NCI-H1436 (cell line): ENCODE results near the gene IL17C.
"Not testable (repeated sequence)": the region's sequence is repeated elsewhere in the genome, so short reads cannot be mapped to it uniquely, and the experiment has no call there.

ENCODE experiments used
- DNase-seq: peaks from one replicate; lab custom pipeline; 2025; lab: John Stamatoyannopoulos, UW

Gene IL17C

GRCh38 chr16:88638323-88639230, at the start of gene IL17C:
Gene IL17C (plus strand): TSS chr16:88638572. CDS start chr16:88638642, 70 bp downstream.
- no peak for DNase-seq

GRCh38 chr16:88588754-88589153, 49.6 kb upstream of the IL17C start:
- no peak for DNase-seq

GRCh38 chr16:88589441-88589840, 48.9 kb upstream of the IL17C start:
- DNase-seq: no peak

- no peak for DNase-seq
These were observed 46.8 kb upstream of the IL17C start for GRCh38 chr16:88591577-88592021.

GRCh38 chr16:88593061-88593460, 45.3 kb upstream of the IL17C start:
- no peak for DNase-seq

GRCh38 chr16:88593489-88593888, 44.9 kb upstream of the IL17C start:
- no peak for DNase-seq

- DNase-seq: no peak
These were observed 44.5 kb upstream of the IL17C start for GRCh38 chr16:88593910-88594309.

GRCh38 chr16:88595101-88595500, 43.3 kb upstream of the IL17C start:
- no peak for DNase-seq

- DNase-seq: no peak
These were observed 42.5 kb upstream of the IL17C start for GRCh38 chr16:88595921-88596320.

GRCh38 chr16:88596483-88596882, 41.9 kb upstream of the IL17C start:
- DNase-seq: no peak

GRCh38 chr16:88597856-88598491, 40.4 kb upstream of the IL17C start:
- DNase-seq: no peak

GRCh38 chr16:88599092-88599733, 39.2 kb upstream of the IL17C start:
- DNase-seq: no peak

GRCh38 chr16:88599825-88600538, 38.4 kb upstream of the IL17C start:
- DNase-seq: no peak

- no peak for DNase-seq
These were observed 37.9 kb upstream of the IL17C start for GRCh38 chr16:88600539-88600896.

- no peak for DNase-seq
These were observed 36.9 kb upstream of the IL17C start for GRCh38 chr16:88601313-88602036.

GRCh38 chr16:88602091-88602490, 36.3 kb upstream of the IL17C start:
- DNase-seq: no peak

- DNase-seq: no peak
These were observed 32.9 kb upstream of the IL17C start for GRCh38 chr16:88605186-88606147.

- DNase-seq: no peak
These were observed 32.1 kb upstream of the IL17C start for GRCh38 chr16:88606148-88606757.

GRCh38 chr16:88608076-88608475, 30.3 kb upstream of the IL17C start:
- no peak for DNase-seq

GRCh38 chr16:88609426-88609825, 28.9 kb upstream of the IL17C start:
- DNase-seq: not testable (repeated sequence)
